ENCODE results near the gene RAB11FIP2.

- TF ChIP-seq POLR2AphosphoS5 (IDR thresholded peaks at IDR 0.05) (no peak), CTCF (IDR thresholded peaks at IDR 0.05 in 8 of 11, conservative IDR thresholded peaks at IDR 0.05 in 3 of 11) (no peak), POLR2A (IDR thresholded peaks at IDR 0.05) (no peak)
These were observed 56.8 kb downstream of the RAB11FIP2 start for GRCh38 chr10:117989962-117990361.

Measured in spleen (tissue), 7 donors.